ENCODE measurements around the gene DERL2.

DERL2 gene

GRCh38 chr17:5530265-5531084 lies 44.5 kb upstream of the DERL2 start:
- DNase-seq (ENCODE audit: low read depth) = no peak
- no peak for TF ChIP-seq CTCF (IDR thresholded peaks at IDR 0.05; ENCODE audit: low read depth, low read length, missing control alignments)
- no peak overlapping the region for H3K4me3 ChIP-seq (ENCODE audit: low read depth, low read length)
- in situ Hi-C loops (cut with HindIII; ENCODE audit: low sequenced_read_pairs) = no loop called here

GRCh38 chr17:5527601-5528250 lies 41.7 kb upstream of the DERL2 start:
- TF ChIP-seq CTCF (IDR thresholded peaks at IDR 0.05; ENCODE audit: low read depth, low read length, missing control alignments) = no peak
- no peak overlapping the region for H3K4me3 ChIP-seq (ENCODE audit: low read depth, low read length)
- no peak for DNase-seq (ENCODE audit: low read depth)
- in situ Hi-C loops (cut with HindIII; ENCODE audit: low sequenced_read_pairs) = no loop called here

GRCh38 chr17:5526821-5527598 lies 41.0 kb upstream of the DERL2 start:
- TF ChIP-seq CTCF (IDR thresholded peaks at IDR 0.05; ENCODE audit: low read depth, low read length, missing control alignments) = no peak
- in situ Hi-C loops (cut with HindIII; ENCODE audit: low sequenced_read_pairs) = no loop called here
- peak; percentile 65 for DNase-seq (ENCODE audit: low read depth)
- H3K4me3 ChIP-seq (ENCODE audit: low read depth, low read length) = no peak overlapping the region

GRCh38 chr17:5523249-5523648 lies 37.3 kb upstream of the DERL2 start:
- no peak overlapping the region for H3K4me3 ChIP-seq (ENCODE audit: low read depth, low read length)
- in situ Hi-C loops (cut with HindIII; ENCODE audit: low sequenced_read_pairs) = no loop called here
- TF ChIP-seq CTCF (IDR thresholded peaks at IDR 0.05; ENCODE audit: low read depth, low read length, missing control alignments) = no peak
- no peak for DNase-seq (ENCODE audit: low read depth)

- no peak for TF ChIP-seq CTCF (IDR thresholded peaks at IDR 0.05; ENCODE audit: low read depth, low read length, missing control alignments)
- no peak overlapping the region for H3K4me3 ChIP-seq (ENCODE audit: low read depth, low read length)
- DNase-seq (ENCODE audit: low read depth) = no peak
- in situ Hi-C loops (cut with HindIII; ENCODE audit: low sequenced_read_pairs) = no loop called here
Measured at GRCh38 chr17:5522476-5522875, 36.5 kb upstream of the DERL2 start.

GRCh38 chr17:5516060-5516792 lies 30.2 kb upstream of the DERL2 start:
- in situ Hi-C loops (cut with HindIII; ENCODE audit: low sequenced_read_pairs) = no loop called here
- H3K4me3 ChIP-seq (ENCODE audit: low read depth, low read length) = no peak overlapping the region
- TF ChIP-seq CTCF (IDR thresholded peaks at IDR 0.05; ENCODE audit: low read depth, low read length, missing control alignments) = no peak
- peak; percentile 87 for DNase-seq (ENCODE audit: low read depth)
